Adrenal gland (tissue), 12 donors: ENCODE measurements around the gene MYO9A. TPM values are rescaled to one million over a fixed set of nuclear protein-coding genes. Genes with fewer than 3 reads are reported as not detected.
"Not testable (repeated sequence)": the region's sequence is repeated elsewhere in the genome, so short reads cannot be mapped to it uniquely, and the experiment has no call there.

ENCODE experiments used
- DNase-seq, 7 donors: peaks; one replicate each; pipeline ENCODE4 v3.0.0-alpha.2; 2019 to 2020
- H3K27ac ChIP-seq, 5 donors: fragments of 200-600 bp; sonication (generic) in 4 of 5; 1 replicate in 3 of 5; 2 replicates in 2 of 5; pipeline versions ENCODE4 v1.5.1 to v1.8.0; 2016 to 2020; ENCODE audit warnings: mild to moderate bottlenecking in 1 of 5
- H3K27me3 ChIP-seq: fragments of 200-600 bp; 2 replicates; pipeline ENCODE4 v1.8.0; 2021
- H3K36me3 ChIP-seq, 2 donors: fragments of 200-600 bp; replicated peaks in 1 of 2; 1 replicate in 1 of 2; 2 replicates in 1 of 2; pipeline versions ENCODE4 v1.5.1 to v1.8.0; 2018 to 2022
- H3K4me1 ChIP-seq, 2 donors: fragments of 200-600 bp; replicated peaks in 1 of 2; 1 replicate in 1 of 2; 2 replicates in 1 of 2; pipeline versions ENCODE4 v1.5.1 to v1.8.0; 2018 to 2021
- H3K4me3 ChIP-seq, 4 donors: fragments of 200-600 bp; sonication (generic) in 3 of 4; one replicate each; pipeline ENCODE4 v1.5.1; 2016 to 2018
- H3K9me3 ChIP-seq, 3 donors: fragments of 200-600 bp; sonication (generic) in 1 of 3; replicated peaks in 1 of 3; 1 replicate in 2 of 3; 2 replicates in 1 of 3; pipeline versions ENCODE4 v1.5.1 to v1.8.0; 2016 to 2021
- POLR2A ChIP-seq, 2 donors: fragments of 450-650 bp; IDR thresholded peaks; one replicate each; pipeline ENCODE4 v1.6.1; 2017; ENCODE audit warnings: antibody characterized with exemption in 2 of 2, mild to moderate bottlenecking in 2 of 2, moderate library complexity in 1 of 2
- WGBS, 4 donors: extraction: QIAGEN DNeasy Blood & Tissue Kit in 2 of 4; methylation state at CpG; one replicate each; pipeline versions ENCODE4 v1.1.5 to v1.1.7; 2013 to 2017; 5-methylcytosine and 5-hydroxymethylcytosine counted together
- intact Hi-C, 2 donors: fragments of 100-400 bp; cut with DNase I; formaldehyde crosslinking; loops; one replicate each; pipeline versions ENCODE4 v1.14.1 to v1.15.0; 2022 to 2023
- polyA plus RNA-seq, 3 donors: library from polyadenylated mRNA; stranded (reverse); fragments of 200-250 nt in 2 of 3; fragments of 350-450 nt in 1 of 3; fragmentation: Illumina TruSeq in 1 of 3; extraction: RNeasy Lipid Tissue Mini Kit (QIAGEN cat#74804) in 1 of 3; gene quantifications; one replicate each; pipeline ENCODE4 v1.2.3, GENCODE V29; 2013 to 2014
- total RNA-seq, 9 donors: library from RNA; depleted of rRNA in 4 of 9; stranded (reverse); fragments of >200 nt in 4 of 9; fragments of 120-200 nt in 1 of 9; fragmentation: NEBNext Ultra II Directional in 1 of 9; extraction: Animal tissue kit (Norgen Biotek cat#: 25700) in 1 of 9; gene quantifications; one replicate each; pipeline versions ENCODE4 v1.1.0 to v1.2.4, GENCODE V29; 2013 to 2023
- TF ChIP-seq, protein P1 (sequence below), 6 experiments: fragments of 450-650 bp in 4 of 6; fragments of 200-600 bp in 2 of 6; sonication (generic) in 1 of 6; IDR thresholded peaks; 1 replicate in 5 of 6; 2 replicates in 1 of 6; pipeline versions ENCODE4 v1.5.1 to v1.8.0; 2016 to 2021; ENCODE audit warnings: antibody characterized with exemption in 6 of 6, mild to moderate bottlenecking in 2 of 6, moderate library complexity in 1 of 6
- donor health status: healthy with polysubstance abuse.
- donor health status: Bipolar disorder and iron deficiency.
- donor health status: DM: yes; HTN: yes; CAD: no.
- donor health status: DM: no; HTN: no; CAD: no.
- donor health status: DM: no; HTN: no; CAD: no.
- donor health status: DM: yes; HTN: yes; CAD: no.

Gene MYO9A
- total and polyA plus RNA-seq, 12 donors = 3.0 to 34.0 (median 19.8) TPM

DNA sequence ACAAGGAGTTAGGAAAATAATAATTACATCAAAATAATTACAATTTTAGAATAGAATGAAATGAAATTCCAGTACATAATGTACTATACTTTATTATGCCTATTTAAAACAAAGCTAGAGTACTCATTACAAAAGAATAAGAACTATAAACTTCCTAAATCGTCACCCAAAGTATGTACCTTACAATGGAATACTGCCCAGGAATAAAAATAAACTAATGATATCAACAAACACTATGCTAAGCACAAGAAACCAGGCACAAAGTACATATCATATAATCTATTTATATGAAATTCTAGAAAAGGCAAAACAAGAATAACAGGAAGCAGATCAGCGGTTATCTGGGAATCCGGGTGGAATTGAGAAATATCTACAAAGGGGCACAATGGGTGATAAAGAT lies 84.7 kb downstream of the MYO9A start:
- no peaks in the 10 kb centered on the region for H3K4me1 ChIP-seq
- DNase-seq = no peak
- WGBS, 4 donors = 64 to 75% (median 72%) methylated on average over 3 of the region's 3 CpGs
- no peak overlapping the region for H3K4me3 ChIP-seq
- H3K27me3 ChIP-seq = no peaks in the 10 kb centered on the region
- TF ChIP-seq, protein P1, sequence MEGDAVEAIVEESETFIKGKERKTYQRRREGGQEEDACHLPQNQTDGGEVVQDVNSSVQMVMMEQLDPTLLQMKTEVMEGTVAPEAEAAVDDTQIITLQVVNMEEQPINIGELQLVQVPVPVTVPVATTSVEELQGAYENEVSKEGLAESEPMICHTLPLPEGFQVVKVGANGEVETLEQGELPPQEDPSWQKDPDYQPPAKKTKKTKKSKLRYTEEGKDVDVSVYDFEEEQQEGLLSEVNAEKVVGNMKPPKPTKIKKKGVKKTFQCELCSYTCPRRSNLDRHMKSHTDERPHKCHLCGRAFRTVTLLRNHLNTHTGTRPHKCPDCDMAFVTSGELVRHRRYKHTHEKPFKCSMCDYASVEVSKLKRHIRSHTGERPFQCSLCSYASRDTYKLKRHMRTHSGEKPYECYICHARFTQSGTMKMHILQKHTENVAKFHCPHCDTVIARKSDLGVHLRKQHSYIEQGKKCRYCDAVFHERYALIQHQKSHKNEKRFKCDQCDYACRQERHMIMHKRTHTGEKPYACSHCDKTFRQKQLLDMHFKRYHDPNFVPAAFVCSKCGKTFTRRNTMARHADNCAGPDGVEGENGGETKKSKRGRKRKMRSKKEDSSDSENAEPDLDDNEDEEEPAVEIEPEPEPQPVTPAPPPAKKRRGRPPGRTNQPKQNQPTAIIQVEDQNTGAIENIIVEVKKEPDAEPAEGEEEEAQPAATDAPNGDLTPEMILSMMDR (IDR thresholded peaks at IDR 0.05) = no peak
- TF ChIP-seq POLR2A (IDR thresholded peaks at IDR 0.05) = no peak
- H3K27ac ChIP-seq = no peak overlapping the region
- no peaks in the 10 kb centered on the region for H3K9me3 ChIP-seq
- intact Hi-C loops = no loop called here
- peaks cover 0 to 9% of the 10 kb centered on the region in 2 donors for H3K36me3 ChIP-seq

- Histone ChIP-seq H3K4me1 (no peaks in the 10 kb centered on the region), H3K27me3 (no peaks in the 10 kb centered on the region), H3K36me3 (no peaks in the 10 kb centered on the region), H3K27ac (no peak overlapping the region), H3K4me3 (no peak overlapping the region), H3K9me3 (no peaks in the 10 kb centered on the region)
- WGBS, 4 donors = 79 to 93% (median 87%) methylated on average over 2 of the region's 2 CpGs
- TF ChIP-seq POLR2A (IDR thresholded peaks at IDR 0.05) = no peak
- TF ChIP-seq, protein P1 (IDR thresholded peaks at IDR 0.05) = no peak
- intact Hi-C loops = no loop called here
- no peak for DNase-seq
These were observed 96.3 kb downstream of the MYO9A start for GRCh38 chr15:72021604-72022003.

DNA sequence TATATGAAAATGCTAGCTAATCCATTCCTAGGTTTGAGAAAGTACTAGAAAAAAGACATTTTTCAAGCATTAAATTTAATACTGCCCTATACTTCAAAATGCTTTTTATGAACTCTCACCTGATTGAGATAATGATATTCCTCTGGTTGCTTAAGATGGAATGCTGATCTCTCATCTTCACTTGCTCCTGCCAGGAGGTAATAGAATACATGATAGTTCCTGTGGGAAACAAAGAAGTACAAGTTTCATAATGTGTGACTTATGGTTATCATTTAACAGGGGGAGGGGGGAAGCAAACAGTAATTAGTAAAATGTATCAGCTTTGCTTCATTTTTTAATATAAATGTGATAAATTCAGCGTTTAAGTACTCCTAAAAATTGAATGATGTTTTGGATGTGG lies 97.2 kb downstream of the MYO9A start:
- TF ChIP-seq, protein P1 (IDR thresholded peaks at IDR 0.05) = no peak
- TF ChIP-seq POLR2A (IDR thresholded peaks at IDR 0.05) = no peak
- WGBS, 4 donors = 82 to 100% (median 89%) methylated on average over 1 of the region's 1 CpG
- H3K36me3 ChIP-seq = no peaks in the 10 kb centered on the region
- no peaks in the 10 kb centered on the region for H3K27me3 ChIP-seq
- H3K9me3 ChIP-seq = no peaks in the 10 kb centered on the region
- H3K27ac ChIP-seq = no peak overlapping the region
- no peaks in the 10 kb centered on the region for H3K4me1 ChIP-seq
- intact Hi-C loops = no loop called here
- no peak overlapping the region for H3K4me3 ChIP-seq
- DNase-seq = no peak

- WGBS, 4 donors = 95 to 98% (median 96%) methylated on average over 3 of the region's 3 CpGs
- intact Hi-C loops, H3K27ac ChIP-seq, DNase-seq, H3K36me3 ChIP-seq, H3K4me1 ChIP-seq, H3K4me3 ChIP-seq, H3K27me3 ChIP-seq, H3K9me3 ChIP-seq: not testable (repeated sequence)
These were observed 103.4 kb downstream of the MYO9A start for GRCh38 chr15:72014555-72014954.

DNA sequence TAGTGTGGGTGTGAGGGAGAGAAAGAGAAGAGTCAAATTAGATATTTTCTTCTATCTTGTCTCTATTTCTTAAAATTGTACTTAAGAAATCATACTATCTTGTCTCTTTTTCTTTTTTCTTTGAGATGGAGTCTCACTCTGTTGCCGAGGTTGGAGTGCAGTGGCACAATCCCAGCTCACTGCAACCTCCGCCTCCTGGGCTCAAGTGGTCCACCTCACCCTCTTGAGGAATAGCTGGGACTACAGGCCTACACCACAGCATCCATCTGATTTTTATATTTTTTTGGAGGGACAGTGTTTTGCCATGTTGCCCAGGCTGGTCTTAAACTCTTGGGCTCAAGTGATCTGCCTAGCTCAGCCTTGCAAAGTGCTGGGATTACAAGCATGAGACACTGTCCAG lies 104.2 kb downstream of the MYO9A start:
- Histone ChIP-seq H3K9me3 (no peaks in the 10 kb centered on the region), H3K27me3 (no peaks in the 10 kb centered on the region), H3K27ac (no peak overlapping the region), H3K4me1 (no peaks in the 10 kb centered on the region), H3K4me3 (no peak overlapping the region), H3K36me3 (no peaks in the 10 kb centered on the region)
- DNase-seq = no peak
- WGBS, 4 donors = 91 to 100% (median 97%) methylated on average over 2 of the region's 2 CpGs
- intact Hi-C loops = no loop called here
- TF ChIP-seq, protein P1 (IDR thresholded peaks at IDR 0.05) = no peak
- no peak for TF ChIP-seq POLR2A (IDR thresholded peaks at IDR 0.05)
